PC-3 (cell line): Measurements from ENCODE around the gene SMYD3.

Experiments
- CTCF ChIP-seq: fragments of 300-600 bp; sonication (generic); conservative IDR thresholded peaks from 2 replicates; pipeline ENCODE4 v1.5.1; 2017; ENCODE audit warnings: antibody characterized with exemption, low read depth, mild to moderate bottlenecking, low read length
- EZH2 ChIP-seq: fragments of 300-600 bp; sonication (generic); IDR thresholded peaks from one replicate; pipeline ENCODE4 v1.6.1; 2017; ENCODE audit warnings: antibody characterized with exemption, mild to moderate bottlenecking, low read length; ENCODE audit not compliant: unreplicated experiment
- EZH2phosphoT487 ChIP-seq: fragments of 300-600 bp; sonication (generic); IDR thresholded peaks from 2 replicates; pipeline ENCODE4 v1.6.1; 2018; ENCODE audit warnings: mild to moderate bottlenecking, antibody characterized with exemption, low read length, borderline replicate concordance

- no peak for TF ChIP-seq CTCF
- no peak for TF ChIP-seq EZH2
- TF ChIP-seq EZH2phosphoT487: no peak
Observed at GRCh38 chr1:246265481-246265880, 241.6 kb downstream of the SMYD3 start.
